ENCODE measurements around the gene PCDH9.

DNA sequence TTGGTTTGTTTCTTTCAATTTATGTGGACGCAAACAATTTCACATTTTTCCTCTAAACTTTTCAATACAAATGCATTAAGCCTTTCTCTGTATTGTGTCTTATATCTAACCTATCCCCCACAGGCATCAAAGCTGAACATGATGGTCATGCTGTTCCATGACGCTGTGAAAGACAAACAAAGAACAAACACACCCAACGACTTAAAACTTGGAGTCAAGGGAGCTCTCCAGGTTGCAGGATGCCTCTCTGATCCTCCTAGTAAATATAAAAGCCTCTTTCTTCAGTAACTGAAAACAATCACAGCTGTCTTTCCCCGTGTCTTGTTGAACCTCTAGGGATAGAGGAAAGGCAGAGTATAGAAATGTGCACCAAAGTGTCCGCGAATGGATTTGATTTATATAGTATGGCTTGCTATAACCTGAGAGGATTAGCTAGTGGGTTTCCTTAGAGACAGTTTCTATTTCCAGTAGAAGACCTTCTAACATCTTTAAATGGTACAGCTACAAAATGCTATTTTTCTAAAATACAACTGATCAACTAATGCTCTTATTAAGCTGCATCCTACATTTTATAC is 43.1 kb downstream of the PCDH9 start:
- TF ChIP-seq, protein P1, sequence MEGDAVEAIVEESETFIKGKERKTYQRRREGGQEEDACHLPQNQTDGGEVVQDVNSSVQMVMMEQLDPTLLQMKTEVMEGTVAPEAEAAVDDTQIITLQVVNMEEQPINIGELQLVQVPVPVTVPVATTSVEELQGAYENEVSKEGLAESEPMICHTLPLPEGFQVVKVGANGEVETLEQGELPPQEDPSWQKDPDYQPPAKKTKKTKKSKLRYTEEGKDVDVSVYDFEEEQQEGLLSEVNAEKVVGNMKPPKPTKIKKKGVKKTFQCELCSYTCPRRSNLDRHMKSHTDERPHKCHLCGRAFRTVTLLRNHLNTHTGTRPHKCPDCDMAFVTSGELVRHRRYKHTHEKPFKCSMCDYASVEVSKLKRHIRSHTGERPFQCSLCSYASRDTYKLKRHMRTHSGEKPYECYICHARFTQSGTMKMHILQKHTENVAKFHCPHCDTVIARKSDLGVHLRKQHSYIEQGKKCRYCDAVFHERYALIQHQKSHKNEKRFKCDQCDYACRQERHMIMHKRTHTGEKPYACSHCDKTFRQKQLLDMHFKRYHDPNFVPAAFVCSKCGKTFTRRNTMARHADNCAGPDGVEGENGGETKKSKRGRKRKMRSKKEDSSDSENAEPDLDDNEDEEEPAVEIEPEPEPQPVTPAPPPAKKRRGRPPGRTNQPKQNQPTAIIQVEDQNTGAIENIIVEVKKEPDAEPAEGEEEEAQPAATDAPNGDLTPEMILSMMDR (IDR thresholded peaks at IDR 0.05), result no peak
- TF ChIP-seq POLR2A (IDR thresholded peaks at IDR 0.05), result no peak

All from Peyer's patch (tissue), 4 donors.